ENCODE measurements around the gene IER2. TPM values are rescaled to one million over a fixed set of nuclear protein-coding genes. Genes with fewer than 3 reads are reported as not detected.

Gene IER2
- total and polyA plus RNA-seq, 2 of the 8 experiments (the other 6 are each of a cell fraction or from before 2014, with no cell fraction given) = 84.5 to 138 TPM

GRCh38 chr19:13164343-13165161 is 14.3 kb downstream of the IER2 start (continued):
- TF ChIP-seq CHD7 (IDR thresholded peaks at IDR 0.05; ENCODE audit: insufficient replicate concordance, low read length) (peak; percentile 29), KDM4A (IDR thresholded peaks at IDR 0.05; ENCODE audit: low read depth, low read length, severe bottlenecking) (no peak), TBP (IDR thresholded peaks at IDR 0.05; ENCODE audit: low read depth, low read length) (peak; percentile 72), POLR2AphosphoS5 (IDR thresholded peaks at IDR 0.05; ENCODE audit: low read depth, low read length) (peak; percentile 75), MAX (IDR thresholded peaks at IDR 0.05) (peak; percentile 73), SUZ12 (IDR thresholded peaks at IDR 0.05; ENCODE audit: low read length) (no peak), TEAD4 (IDR thresholded peaks at IDR 0.05; ENCODE audit: low read depth, low read length) (peak; percentile 37; the same call in 1 of the 2 replicates), PHF8 (conservative IDR thresholded peaks at IDR 0.05; ENCODE audit: low read depth, low read length) (no peak), YY1 (IDR thresholded peaks at IDR 0.05; ENCODE audit: low read depth, low read length) (peak; percentile 54; the same call in 1 of the 2 replicates), NANOG (IDR thresholded peaks at IDR 0.05; ENCODE audit: insufficient read depth, low read depth, low read length, poor library complexity, severe bottlenecking) (peak; percentile 57)

Measured in H1 (cell line).